GM10847 (cell line): Measurements from ENCODE around the gene CD37.

Experiments used
- POLR2A ChIP-seq: IDR thresholded peaks from 2 replicates; pipeline ENCODE4 v1.6.1; 2011; ENCODE audit not compliant: insufficient read length; ENCODE audit errors: extremely low read depth

CD37 gene

GRCh38 chr19:49362048-49362928 lies 27.1 kb downstream of the CD37 start, which contains the start of gene TEAD2:
Gene TEAD2 (minus strand): TSS chr19:49362416. CDS start chr19:49360075, 2,341 bp downstream.
- TF ChIP-seq POLR2A, result no peak

GRCh38 chr19:49362929-49363267 lies 27.7 kb downstream of the CD37 start:
- TF ChIP-seq POLR2A, result no peak

GRCh38 chr19:49363268-49364082 lies 28.3 kb downstream of the CD37 start, which contains the start of gene DKKL1:
Gene DKKL1 (plus strand): TSS chr19:49363877. CDS start chr19:49363999, 122 bp downstream.
- TF ChIP-seq POLR2A, result no peak

GRCh38 chr19:49364083-49364737 lies 29.0 kb downstream of the CD37 start:
- no peak for TF ChIP-seq POLR2A

GRCh38 chr19:49366110-49366509 lies 30.9 kb downstream of the CD37 start:
- no peak for TF ChIP-seq POLR2A

- no peak for TF ChIP-seq POLR2A
Observed at GRCh38 chr19:49368711-49369358, 33.6 kb downstream of the CD37 start.

GRCh38 chr19:49371184-49371583 lies 36.0 kb downstream of the CD37 start:
- no peak for TF ChIP-seq POLR2A

- no peak for TF ChIP-seq POLR2A
Observed at GRCh38 chr19:49374665-49375434, 39.6 kb downstream of the CD37 start.

- TF ChIP-seq POLR2A, result no peak
Observed at GRCh38 chr19:49378512-49378911, 43.3 kb downstream of the CD37 start.

GRCh38 chr19:49380391-49380790 lies 45.2 kb downstream of the CD37 start:
- TF ChIP-seq POLR2A, result no peak

GRCh38 chr19:49382639-49383038 lies 47.4 kb downstream of the CD37 start:
- TF ChIP-seq POLR2A, result no peak

- TF ChIP-seq POLR2A, result no peak
Observed at GRCh38 chr19:49383599-49383998, 48.4 kb downstream of the CD37 start.

GRCh38 chr19:49387936-49388372 lies 52.7 kb downstream of the CD37 start, which contains the start of gene KASH5:
Gene KASH5 (plus strand): TSS chr19:49388249. CDS start chr19:49390884, 2,635 bp downstream.
- TF ChIP-seq POLR2A, result no peak

GRCh38 chr19:49389406-49389805 lies 54.2 kb downstream of the CD37 start:
- no peak for TF ChIP-seq POLR2A
